Panc1 (cell line): ENCODE data around the gene ARAF.

Experiments
- CTCF ChIP-seq: fragments of 450-650 bp; IDR thresholded peaks from 2 replicates; pipeline ENCODE4 v1.5.1; 2017; ENCODE audit warnings: mild to moderate bottlenecking
- POLR2AphosphoS5 ChIP-seq: IDR thresholded peaks from 2 replicates; pipeline ENCODE4 v1.6.1; 2012; ENCODE audit warnings: mild to moderate bottlenecking, low read depth, low read length, moderate library complexity
- REST ChIP-seq, 2 experiments: IDR thresholded peaks; 2 replicates each; pipeline ENCODE4 v1.6.1; 2011 to 2012; ENCODE audit warnings: low read depth in 2 of 2, control low read depth in 1 of 2, low read length in 1 of 2, mild to moderate bottlenecking in 1 of 2, moderate library complexity in 1 of 2; ENCODE audit not compliant: insufficient read depth in 1 of 2

GRCh38 chrX:47568656-47569295, 7.8 kb downstream of the ARAF start:
- TF ChIP-seq CTCF (no peak; the same call in 1 of the 2 replicates), REST (IDR thresholded peaks at IDR 0.05; ENCODE audit: insufficient read depth in 1 of 2, low read depth in 2 of 2, low read length in 1 of 2) (no peak), POLR2AphosphoS5 (no peak)
